Epithelial cell of proximal tubule (primary cell): Measurements from ENCODE around the gene CUL2. TPM values are rescaled to one million over a fixed set of nuclear protein-coding genes. Genes with fewer than 3 reads are reported as not detected.
A peak's percentile ranks its signal among the peaks of the same experiment; 100 is the strongest.
"Not testable (repeated sequence)": the region's sequence is repeated elsewhere in the genome, so short reads cannot be mapped to it uniquely, and the experiment has no call there.

Source experiments
- DNase-seq: peaks from one replicate; pipeline ENCODE4 v3.0.0-alpha.2; 2011; ENCODE audit warnings: low read depth
- H3K4me3 ChIP-seq: 2 replicates; pipeline ENCODE4 v1.5.1; 2011; ENCODE audit warnings: low read depth, mild to moderate bottlenecking, low read length
- CTCF ChIP-seq: conservative IDR thresholded peaks from 2 replicates; pipeline ENCODE4 v1.5.1; 2012; ENCODE audit warnings: low read depth, mild to moderate bottlenecking, low read length
- total RNA-seq: library from RNA; depleted of rRNA; stranded (reverse); fragments of >200 nt; gene quantifications from 2 replicates; pipeline ENCODE4 v1.2.3, GENCODE V29; 2015

Gene CUL2
- total RNA-seq, 1 donor from 2014 or later = 24.8 TPM

- no peak overlapping the region for H3K4me3 ChIP-seq
- no peak for DNase-seq
- TF ChIP-seq CTCF = no peak
Measured at GRCh38 chr10:34998940-34999339, 91.2 kb downstream of the CUL2 start.

GRCh38 chr10:34996843-34997242, 93.3 kb downstream of the CUL2 start:
- no peak overlapping the region for H3K4me3 ChIP-seq
- DNase-seq = no peak
- no peak for TF ChIP-seq CTCF

GRCh38 chr10:34995925-34996324, 94.2 kb downstream of the CUL2 start:
- TF ChIP-seq CTCF = no peak
- no peak for DNase-seq
- H3K4me3 ChIP-seq = no peak overlapping the region

GRCh38 chr10:34994565-34995142, 95.5 kb downstream of the CUL2 start:
- no peak overlapping the region for H3K4me3 ChIP-seq
- TF ChIP-seq CTCF = peak; percentile 89
- DNase-seq = peak; percentile 63

GRCh38 chr10:34993782-34994181, 96.4 kb downstream of the CUL2 start:
- no peak for DNase-seq
- H3K4me3 ChIP-seq = no peak overlapping the region
- TF ChIP-seq CTCF = no peak

- not testable (repeated sequence) for DNase-seq, H3K4me3 ChIP-seq
Measured at GRCh38 chr10:34991117-34991516, 99.0 kb downstream of the CUL2 start.

- DNase-seq = no peak
- no peak for TF ChIP-seq CTCF
- no peak overlapping the region for H3K4me3 ChIP-seq
Measured at GRCh38 chr10:34988397-34989067, 101.6 kb downstream of the CUL2 start.
